ENCODE data around the gene ANKRD22.
"Not testable (repeated sequence)": the region's sequence is repeated elsewhere in the genome, so short reads cannot be mapped to it uniquely, and the experiment has no call there.

Gene ANKRD22

GRCh38 chr10:88840104-88840503, 11.5 kb downstream of the ANKRD22 start:
- Mint-ChIP-seq H3K36me3 (ENCODE audit: insufficient read depth) (no peaks in the 10 kb centered on the region), H3K27ac (no peak overlapping the region), H3K27me3 (no peaks in the 10 kb centered on the region), H3K4me3 (no peak overlapping the region), H3K4me1 (ENCODE audit: low read depth in 2 of 2) (no peaks in the 10 kb centered on the region), H3K9me3 (no peaks in the 10 kb centered on the region)
- DNase-seq (no peak), ATAC-seq (replicated peaks) (no peak)

- Mint-ChIP-seq H3K27ac (no peak overlapping the region), H3K27me3 (no peaks in the 10 kb centered on the region), H3K4me3 (no peak overlapping the region), H3K4me1 (ENCODE audit: low read depth in 2 of 2) (peaks cover 1 to 2% of the 10 kb centered on the region in 2 donors), H3K36me3 (ENCODE audit: insufficient read depth) (no peaks in the 10 kb centered on the region), H3K9me3 (no peaks in the 10 kb centered on the region)
- ATAC-seq (replicated peaks) (no peak), DNase-seq (no peak)
Measured at GRCh38 chr10:88838766-88839350, 12.8 kb downstream of the ANKRD22 start.

- not testable (repeated sequence) for H3K27me3 Mint-ChIP-seq; H3K36me3 Mint-ChIP-seq (ENCODE audit: insufficient read depth); H3K27ac Mint-ChIP-seq; ATAC-seq (replicated peaks); DNase-seq; H3K9me3 Mint-ChIP-seq; H3K4me3 Mint-ChIP-seq
- H3K4me1 Mint-ChIP-seq (ENCODE audit: low read depth in 2 of 2), result peaks cover 9 to 14% of the 10 kb centered on the region in 2 donors
Measured at GRCh38 chr10:88837632-88838031, 14.0 kb downstream of the ANKRD22 start.

GRCh38 chr10:88835910-88836221, 15.8 kb downstream of the ANKRD22 start:
- no peaks in the 10 kb centered on the region for H3K27me3 Mint-ChIP-seq
- H3K27ac Mint-ChIP-seq, result no peak overlapping the region
- DNase-seq (no peak), ATAC-seq (replicated peaks) (no peak)
- no peaks in the 10 kb centered on the region for H3K9me3 Mint-ChIP-seq
- H3K36me3 Mint-ChIP-seq (ENCODE audit: insufficient read depth), result no peaks in the 10 kb centered on the region
- H3K4me3 Mint-ChIP-seq, result no peak overlapping the region
- peaks cover 15 to 26% of the 10 kb centered on the region in 2 donors for H3K4me1 Mint-ChIP-seq (ENCODE audit: low read depth in 2 of 2)

GRCh38 chr10:88835096-88835909, 16.3 kb downstream of the ANKRD22 start:
- H3K36me3 Mint-ChIP-seq (ENCODE audit: insufficient read depth), result no peaks in the 10 kb centered on the region
- no peaks in the 10 kb centered on the region for H3K27me3 Mint-ChIP-seq
- peak; percentile 82 to 87 (median 85) for DNase-seq
- no peak overlapping the region for H3K4me3 Mint-ChIP-seq
- ATAC-seq (replicated peaks), result peak; percentile 90
- H3K27ac Mint-ChIP-seq, result no peak overlapping the region
- no peaks in the 10 kb centered on the region for H3K9me3 Mint-ChIP-seq
- peaks cover 19 to 30% of the 10 kb centered on the region in 2 donors for H3K4me1 Mint-ChIP-seq (ENCODE audit: low read depth in 2 of 2)

GRCh38 chr10:88833723-88834122, 17.9 kb downstream of the ANKRD22 start:
- Mint-ChIP-seq H3K36me3 (ENCODE audit: insufficient read depth) (no peaks in the 10 kb centered on the region), H3K9me3 (no peaks in the 10 kb centered on the region), H3K27me3 (no peaks in the 10 kb centered on the region), H3K4me1 (ENCODE audit: low read depth in 2 of 2) (peaks cover 19 to 30% of the 10 kb centered on the region in 2 donors), H3K27ac (no peak overlapping the region), H3K4me3 (peak overlapping the region in 1 of 2 donors; percentile 0)
- ATAC-seq (replicated peaks) (no peak), DNase-seq (no peak)

- Mint-ChIP-seq H3K36me3 (ENCODE audit: insufficient read depth) (no peaks in the 10 kb centered on the region), H3K4me1 (ENCODE audit: low read depth in 2 of 2) (peaks cover 19 to 30% of the 10 kb centered on the region in 2 donors), H3K27me3 (no peaks in the 10 kb centered on the region), H3K27ac (no peak overlapping the region), H3K9me3 (no peaks in the 10 kb centered on the region), H3K4me3 (no peak overlapping the region)
- no peak for ATAC-seq (replicated peaks)
- no peak for DNase-seq
Measured at GRCh38 chr10:88833156-88833555, 18.5 kb downstream of the ANKRD22 start.

GRCh38 chr10:88832376-88832775, 19.3 kb downstream of the ANKRD22 start:
- Mint-ChIP-seq H3K9me3 (no peaks in the 10 kb centered on the region), H3K36me3 (ENCODE audit: insufficient read depth) (no peaks in the 10 kb centered on the region), H3K27me3 (no peaks in the 10 kb centered on the region), H3K4me1 (ENCODE audit: low read depth in 2 of 2) (peaks cover 19 to 36% of the 10 kb centered on the region in 2 donors), H3K27ac (no peak overlapping the region), H3K4me3 (no peak overlapping the region)
- ATAC-seq (replicated peaks), result no peak
- DNase-seq, result no peak

- ATAC-seq (replicated peaks), result peak; percentile 76
- Mint-ChIP-seq H3K4me3 (peak overlapping the region; percentile 42 to 45), H3K27ac (peak overlapping the region in 1 of 2 donors; percentile 28), H3K9me3 (no peaks in the 10 kb centered on the region), H3K36me3 (ENCODE audit: insufficient read depth) (no peaks in the 10 kb centered on the region), H3K27me3 (no peaks in the 10 kb centered on the region), H3K4me1 (ENCODE audit: low read depth in 2 of 2) (peaks cover 23 to 43% of the 10 kb centered on the region in 2 donors)
- peak; percentile 38 to 46 (median 38) for DNase-seq
Measured at GRCh38 chr10:88831709-88832108, 19.9 kb downstream of the ANKRD22 start.

- ATAC-seq (replicated peaks) (no peak), DNase-seq (no peak)
- H3K36me3 Mint-ChIP-seq (ENCODE audit: insufficient read depth), result no peaks in the 10 kb centered on the region
- H3K4me3 Mint-ChIP-seq, result peak overlapping the region; percentile 45 to 54
- peaks cover 31 to 52% of the 10 kb centered on the region in 2 donors for H3K4me1 Mint-ChIP-seq (ENCODE audit: low read depth in 2 of 2)
- H3K27ac Mint-ChIP-seq, result peak overlapping the region in 1 of 2 donors; percentile 28
- H3K27me3 Mint-ChIP-seq, result no peaks in the 10 kb centered on the region
- no peaks in the 10 kb centered on the region for H3K9me3 Mint-ChIP-seq
Measured at GRCh38 chr10:88830643-88831268, 20.9 kb downstream of the ANKRD22 start.

GRCh38 chr10:88828310-88828709, 23.3 kb downstream of the ANKRD22 start:
- H3K36me3 Mint-ChIP-seq (ENCODE audit: insufficient read depth), result no peaks in the 10 kb centered on the region
- ATAC-seq (replicated peaks), result no peak
- H3K27ac Mint-ChIP-seq, result peak overlapping the region in 1 of 2 donors; percentile 89
- H3K4me1 Mint-ChIP-seq (ENCODE audit: low read depth in 2 of 2), result peaks cover 43 to 64% of the 10 kb centered on the region in 2 donors
- no peaks in the 10 kb centered on the region for H3K9me3 Mint-ChIP-seq
- H3K4me3 Mint-ChIP-seq, result no peak overlapping the region
- H3K27me3 Mint-ChIP-seq, result no peaks in the 10 kb centered on the region
- no peak for DNase-seq

- no peaks in the 10 kb centered on the region for H3K27me3 Mint-ChIP-seq
- H3K4me1 Mint-ChIP-seq (ENCODE audit: low read depth in 2 of 2), result peaks cover 37 to 63% of the 10 kb centered on the region in 2 donors
- DNase-seq (no peak), ATAC-seq (replicated peaks) (no peak)
- no peak overlapping the region for H3K4me3 Mint-ChIP-seq
- H3K36me3 Mint-ChIP-seq (ENCODE audit: insufficient read depth), result no peaks in the 10 kb centered on the region
- H3K27ac Mint-ChIP-seq, result peak overlapping the region in 1 of 2 donors; percentile 89
- H3K9me3 Mint-ChIP-seq, result no peaks in the 10 kb centered on the region
Measured at GRCh38 chr10:88827671-88828070, 24.0 kb downstream of the ANKRD22 start.

- Mint-ChIP-seq H3K9me3 (no peaks in the 10 kb centered on the region), H3K4me1 (ENCODE audit: low read depth in 2 of 2) (peaks cover 34 to 55% of the 10 kb centered on the region in 2 donors), H3K36me3 (ENCODE audit: insufficient read depth) (no peaks in the 10 kb centered on the region), H3K27me3 (no peaks in the 10 kb centered on the region), H3K27ac (peak overlapping the region; percentile 63 to 89), H3K4me3 (peak overlapping the region; percentile 49 to 65)
- DNase-seq (no peak), ATAC-seq (replicated peaks) (no peak)
Measured at GRCh38 chr10:88826388-88826787, 25.3 kb downstream of the ANKRD22 start.
